GM18861 (cell line): ENCODE results near the gene MCTP1.

ENCODE experiments used
- ATAC-seq: cut with Tn5 transposase; IDR thresholded peaks from one replicate; pipeline ENCODE4 v1.9.1; 2021; ENCODE audit not compliant: unreplicated experiment

Gene MCTP1

GRCh38 chr5:95124731-95125130 lies 160.2 kb downstream of the MCTP1 start:
- ATAC-seq = no peak

- ATAC-seq = no peak
These were observed 160.8 kb downstream of the MCTP1 start for GRCh38 chr5:95124101-95124500.

- no peak for ATAC-seq
These were observed 170.0 kb downstream of the MCTP1 start for GRCh38 chr5:95114902-95115301.

GRCh38 chr5:95114305-95114704 lies 170.6 kb downstream of the MCTP1 start:
- no peak for ATAC-seq

GRCh38 chr5:95113489-95113888 lies 171.4 kb downstream of the MCTP1 start:
- ATAC-seq = no peak

- ATAC-seq = no peak
These were observed 173.8 kb downstream of the MCTP1 start for GRCh38 chr5:95111141-95111540.

GRCh38 chr5:95110118-95110517 lies 174.8 kb downstream of the MCTP1 start:
- no peak for ATAC-seq

GRCh38 chr5:95107138-95107537 lies 177.8 kb downstream of the MCTP1 start:
- ATAC-seq = no peak

- no peak for ATAC-seq
These were observed 179.3 kb downstream of the MCTP1 start for GRCh38 chr5:95105638-95106037.

GRCh38 chr5:95102687-95103086 lies 182.2 kb downstream of the MCTP1 start:
- peak; percentile 99 for ATAC-seq

- ATAC-seq = peak; percentile 31
These were observed 182.8 kb downstream of the MCTP1 start for GRCh38 chr5:95102080-95102479.

- no peak for ATAC-seq
These were observed 184.3 kb downstream of the MCTP1 start for GRCh38 chr5:95100551-95100950.

GRCh38 chr5:95098012-95098411 lies 186.9 kb downstream of the MCTP1 start:
- ATAC-seq = no peak

GRCh38 chr5:95093211-95093610 lies 191.7 kb downstream of the MCTP1 start:
- ATAC-seq = no peak

- no peak for ATAC-seq
These were observed 194.1 kb downstream of the MCTP1 start for GRCh38 chr5:95090774-95091173.

GRCh38 chr5:95087816-95088317 lies 197.0 kb downstream of the MCTP1 start:
- ATAC-seq = peak; percentile 79

- ATAC-seq = peak; percentile 24
These were observed 197.7 kb downstream of the MCTP1 start for GRCh38 chr5:95086927-95087815.

GRCh38 chr5:95084757-95085156 lies 200.1 kb downstream of the MCTP1 start:
- ATAC-seq = no peak

- ATAC-seq = no peak
These were observed 201.3 kb downstream of the MCTP1 start for GRCh38 chr5:95083606-95084005.

GRCh38 chr5:95081982-95082381 lies 202.9 kb downstream of the MCTP1 start:
- ATAC-seq = peak; percentile 3

- ATAC-seq = peak; percentile 87
These were observed 203.4 kb downstream of the MCTP1 start for GRCh38 chr5:95081500-95081960.

GRCh38 chr5:95080441-95080840 lies 204.5 kb downstream of the MCTP1 start:
- ATAC-seq = no peak
